WTC11 (cell line): ENCODE data around the gene GRAMD4. TPM values are rescaled to one million over a fixed set of nuclear protein-coding genes. Genes with fewer than 3 reads are reported as not detected.

Experiments
- ATAC-seq: fragments of 200-7000 bp; cut with Tn5 transposase; 2 replicates; pipeline ENCODE4 v1.10.0; 2021; ENCODE audit warnings: mild to moderate bottlenecking, moderate library complexity
- CTCF ChIA-PET: fragments of 300-600 bp; sonication (Branson Sonifier 250); formaldehyde crosslinking; loops from one replicate; lab custom pipeline; 2021; ENCODE audit warnings: antibody characterized with exemption; lab: Charles Lee
- POLR2A ChIA-PET: fragments of 350-600 bp; sonication (Branson Sonifier 250); formaldehyde crosslinking; loops from one replicate; lab custom pipeline; 2021; ENCODE audit warnings: antibody characterized with exemption; lab: Charles Lee
- DNase-seq: peaks from one replicate; pipeline ENCODE4 v3.0.0; 2021; ENCODE audit warnings: low spot score
- H3K27ac Mint-ChIP-seq: 2 replicates; pipeline ENCODE4 v1.8.0; 2021; ENCODE audit warnings: mixed read lengths
- H3K27me3 Mint-ChIP-seq: 2 replicates; pipeline ENCODE4 v1.8.0; 2021; ENCODE audit warnings: low read depth, mild to moderate bottlenecking, moderate library complexity, mixed read lengths
- H3K36me3 Mint-ChIP-seq: 2 replicates; pipeline ENCODE4 v1.8.0; 2021; ENCODE audit warnings: mixed read lengths
- H3K4me1 Mint-ChIP-seq: 2 replicates; pipeline ENCODE4 v1.8.0; 2022; ENCODE audit warnings: mixed read lengths
- H3K4me3 Mint-ChIP-seq: 2 replicates; pipeline ENCODE4 v1.8.0; 2021; ENCODE audit warnings: mild to moderate bottlenecking, moderate library complexity, mixed read lengths
- H3K9me3 Mint-ChIP-seq: 2 replicates; pipeline ENCODE4 v1.8.0; 2021; ENCODE audit warnings: mixed read lengths
- ELF4 ChIP-seq: sonication (generic); formaldehyde crosslinking; IDR thresholded peaks from 2 replicates; pipeline ENCODE4 v1.8.1; 2022; ENCODE audit warnings: low read depth, mild to moderate bottlenecking, moderate library complexity, missing genetic modification reagents
- EMX1 ChIP-seq: fragments of 250-450 bp; sonication (Bioruptor Pico); IDR thresholded peaks from 2 replicates; pipeline ENCODE4 v1.8.0; 2021; ENCODE audit warnings: mild to moderate bottlenecking
- ETV6 ChIP-seq: sonication (generic); formaldehyde crosslinking; IDR thresholded peaks from 2 replicates; pipeline ENCODE4 v1.8.1; 2022; ENCODE audit warnings: mild to moderate bottlenecking, missing genetic modification reagents
- HMGA2 ChIP-seq: fragments of 250-450 bp; sonication (Bioruptor Pico); IDR thresholded peaks from 2 replicates; pipeline ENCODE4 v1.4.0; 2021; ENCODE audit warnings: mild to moderate bottlenecking, moderate library complexity
- HMGXB4 ChIP-seq: sonication (generic); formaldehyde crosslinking; IDR thresholded peaks from 2 replicates; pipeline ENCODE4 v1.8.1; 2023; ENCODE audit warnings: mild to moderate bottlenecking, moderate library complexity, missing genetic modification reagents
- JAZF1 ChIP-seq: fragments of 250-450 bp; sonication (Bioruptor Pico); IDR thresholded peaks from 2 replicates; pipeline ENCODE4 v1.9.0; 2021; ENCODE audit warnings: moderate library complexity, mild to moderate bottlenecking, inconsistent platforms
- KAT7 ChIP-seq: sonication (generic); formaldehyde crosslinking; IDR thresholded peaks from 2 replicates; pipeline ENCODE4 v1.8.1; 2023; ENCODE audit warnings: missing genetic modification reagents, mild to moderate bottlenecking, borderline replicate concordance
- MXD4 ChIP-seq: fragments of 250-450 bp; sonication (Bioruptor Pico); IDR thresholded peaks from 2 replicates; pipeline ENCODE4 v1.8.0; 2021; ENCODE audit warnings: mild to moderate bottlenecking, moderate library complexity, borderline replicate concordance
- NFATC4 ChIP-seq: fragments of 250-450 bp; sonication (Bioruptor Pico); IDR thresholded peaks from 2 replicates; pipeline ENCODE4 v1.9.0; 2021; ENCODE audit warnings: mild to moderate bottlenecking
- NFE2L1 ChIP-seq: sonication (generic); formaldehyde crosslinking; IDR thresholded peaks from 2 replicates; pipeline ENCODE4 v1.8.1; 2023; ENCODE audit warnings: missing genetic modification reagents
- SMAD4 ChIP-seq: sonication (generic); formaldehyde crosslinking; IDR thresholded peaks from 2 replicates; pipeline ENCODE4 v1.8.0; 2022; ENCODE audit warnings: mild to moderate bottlenecking, missing genetic modification reagents
- SP1 ChIP-seq: sonication (generic); formaldehyde crosslinking; conservative IDR thresholded peaks from 2 replicates; pipeline ENCODE4 v1.8.1; 2022; ENCODE audit warnings: missing genetic modification reagents
- TEAD1 ChIP-seq: sonication (generic); formaldehyde crosslinking; IDR thresholded peaks from 2 replicates; pipeline ENCODE4 v1.8.0; 2022; ENCODE audit warnings: mild to moderate bottlenecking, missing genetic modification reagents
- USF2 ChIP-seq: sonication (generic); formaldehyde crosslinking; IDR thresholded peaks from 2 replicates; pipeline ENCODE4 v1.8.1; 2023; ENCODE audit warnings: mild to moderate bottlenecking, missing genetic modification reagents, moderate library complexity
- ZNF121 ChIP-seq: sonication (generic); formaldehyde crosslinking; IDR thresholded peaks from 2 replicates; pipeline ENCODE4 v1.8.0; 2023; ENCODE audit warnings: missing genetic modification reagents
- ZNF317 ChIP-seq: sonication (generic); formaldehyde crosslinking; IDR thresholded peaks from 2 replicates; pipeline ENCODE4 v1.8.1; 2023; ENCODE audit warnings: low read depth, mild to moderate bottlenecking, moderate library complexity, missing genetic modification reagents, borderline replicate concordance
- ZNF396 ChIP-seq: fragments of 250-450 bp; sonication (Bioruptor Pico); IDR thresholded peaks from 2 replicates; pipeline ENCODE4 v1.8.0; 2021; ENCODE audit warnings: mild to moderate bottlenecking, moderate library complexity, borderline replicate concordance
- ZNF425 ChIP-seq: fragments of 250-450 bp; sonication (Bioruptor Pico); conservative IDR thresholded peaks from 2 replicates; pipeline ENCODE4 v1.9.0; 2021; ENCODE audit warnings: mild to moderate bottlenecking
- total RNA-seq: library from RNA; stranded (reverse); gene quantifications from 3 replicates; pipeline ENCODE4 v1.2.3, GENCODE V29; 2021
- TF ChIP-seq, protein P1 (sequence below): sonication (generic); formaldehyde crosslinking; IDR thresholded peaks from 2 replicates; pipeline ENCODE4 v1.8.1; 2023; ENCODE audit warnings: mild to moderate bottlenecking, missing genetic modification reagents
- TF ChIP-seq, protein P2 (sequence below): sonication (generic); formaldehyde crosslinking; IDR thresholded peaks from 2 replicates; pipeline ENCODE4 v1.8.0; 2022; ENCODE audit warnings: mild to moderate bottlenecking, missing genetic modification reagents
- TF ChIP-seq, protein P3 (sequence below): sonication (generic); formaldehyde crosslinking; IDR thresholded peaks from 2 replicates; pipeline ENCODE4 v1.8.1; 2022; ENCODE audit warnings: low read depth, missing genetic modification reagents, borderline replicate concordance
- TF ChIP-seq, protein P4 (sequence below): sonication (generic); formaldehyde crosslinking; IDR thresholded peaks from 2 replicates; pipeline ENCODE4 v1.8.0; 2022; ENCODE audit warnings: mild to moderate bottlenecking, missing genetic modification reagents

Gene GRAMD4
- total RNA-seq, 1 experiment from 2014 or later, result 41.0 TPM

- TF ChIP-seq, protein P1, sequence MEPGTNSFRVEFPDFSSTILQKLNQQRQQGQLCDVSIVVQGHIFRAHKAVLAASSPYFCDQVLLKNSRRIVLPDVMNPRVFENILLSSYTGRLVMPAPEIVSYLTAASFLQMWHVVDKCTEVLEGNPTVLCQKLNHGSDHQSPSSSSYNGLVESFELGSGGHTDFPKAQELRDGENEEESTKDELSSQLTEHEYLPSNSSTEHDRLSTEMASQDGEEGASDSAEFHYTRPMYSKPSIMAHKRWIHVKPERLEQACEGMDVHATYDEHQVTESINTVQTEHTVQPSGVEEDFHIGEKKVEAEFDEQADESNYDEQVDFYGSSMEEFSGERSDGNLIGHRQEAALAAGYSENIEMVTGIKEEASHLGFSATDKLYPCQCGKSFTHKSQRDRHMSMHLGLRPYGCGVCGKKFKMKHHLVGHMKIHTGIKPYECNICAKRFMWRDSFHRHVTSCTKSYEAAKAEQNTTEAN (CRISPR knock-in tag), result no peak
- TF ChIP-seq, protein P2, sequence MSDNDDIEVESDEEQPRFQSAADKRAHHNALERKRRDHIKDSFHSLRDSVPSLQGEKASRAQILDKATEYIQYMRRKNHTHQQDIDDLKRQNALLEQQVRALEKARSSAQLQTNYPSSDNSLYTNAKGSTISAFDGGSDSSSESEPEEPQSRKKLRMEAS (CRISPR knock-in tag), result no peak
- TF ChIP-seq SP1 (CRISPR knock-in tag) (no peak), MXD4 (no peak)
Observed at GRCh38 chr22:46598737-46599424, 21.3 kb upstream of the GRAMD4 start (continued).

DNA sequence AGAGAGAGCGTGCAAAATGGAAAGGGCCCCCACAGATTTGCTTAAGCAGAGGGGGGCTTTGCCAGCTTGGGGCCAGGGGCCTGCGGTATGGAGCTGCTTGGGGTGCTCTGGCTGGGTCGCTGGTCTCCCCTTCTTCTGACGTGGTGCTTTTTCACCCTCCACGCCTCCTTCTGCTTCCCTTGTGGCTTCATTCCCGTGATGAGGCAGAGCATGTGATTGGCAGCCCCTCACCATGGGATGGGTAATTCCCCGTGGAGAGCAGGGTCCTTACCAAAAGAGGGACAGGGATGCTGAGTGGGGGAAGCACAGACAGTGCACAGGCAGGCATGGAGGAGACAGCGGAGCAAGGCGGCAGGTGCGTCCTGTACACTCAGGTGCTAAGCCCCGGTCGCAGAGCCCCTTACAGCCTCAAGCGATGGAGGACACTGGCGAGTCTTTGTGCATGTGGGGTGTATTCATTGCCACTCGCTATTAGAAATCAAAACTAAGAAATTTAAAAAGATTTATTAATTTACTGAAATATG lies 19.9 kb upstream of the GRAMD4 start:
- Mint-ChIP-seq H3K4me1 (peaks cover 18% of the 10 kb centered on the region), H3K27ac (no peak overlapping the region), H3K4me3 (no peak overlapping the region), H3K9me3 (peaks cover 3% of the 10 kb centered on the region), H3K36me3 (peaks cover 6% of the 10 kb centered on the region), H3K27me3 (no peaks in the 10 kb centered on the region; the same call in 1 of the 2 replicates)
- DNase-seq, result no peak
- CTCF ChIA-PET, result interaction anchor here (0.9 to 1.7 kb wide), 2 partner anchors 12 to 37 kb away, joined by 4 read pairs; no protein-coding TSS in a partner anchor
- no peak for ATAC-seq
- TF ChIP-seq ZNF317 (CRISPR knock-in tag) (no peak), HMGA2 (CRISPR knock-in tag) (no peak), USF2 (no peak), KAT7 (CRISPR knock-in tag) (no peak), EMX1 (CRISPR knock-in tag) (no peak), ZNF425 (no peak), NFE2L1 (CRISPR knock-in tag) (no peak), HMGXB4 (CRISPR knock-in tag) (no peak), JAZF1 (CRISPR knock-in tag) (no peak), SMAD4 (CRISPR knock-in tag) (no peak), ELF4 (CRISPR knock-in tag) (no peak), MXD4 (no peak), ZNF396 (no peak), ETV6 (no peak), ZNF121 (CRISPR knock-in tag) (no peak), NFATC4 (CRISPR knock-in tag) (no peak), TEAD1 (CRISPR knock-in tag) (no peak)
- TF ChIP-seq, protein P3, sequence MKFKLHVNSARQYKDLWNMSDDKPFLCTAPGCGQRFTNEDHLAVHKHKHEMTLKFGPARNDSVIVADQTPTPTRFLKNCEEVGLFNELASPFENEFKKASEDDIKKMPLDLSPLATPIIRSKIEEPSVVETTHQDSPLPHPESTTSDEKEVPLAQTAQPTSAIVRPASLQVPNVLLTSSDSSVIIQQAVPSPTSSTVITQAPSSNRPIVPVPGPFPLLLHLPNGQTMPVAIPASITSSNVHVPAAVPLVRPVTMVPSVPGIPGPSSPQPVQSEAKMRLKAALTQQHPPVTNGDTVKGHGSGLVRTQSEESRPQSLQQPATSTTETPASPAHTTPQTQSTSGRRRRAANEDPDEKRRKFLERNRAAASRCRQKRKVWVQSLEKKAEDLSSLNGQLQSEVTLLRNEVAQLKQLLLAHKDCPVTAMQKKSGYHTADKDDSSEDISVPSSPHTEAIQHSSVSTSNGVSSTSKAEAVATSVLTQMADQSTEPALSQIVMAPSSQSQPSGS (CRISPR knock-in tag), result no peak
- TF ChIP-seq, protein P1 (CRISPR knock-in tag), result no peak
- TF ChIP-seq, protein P4, sequence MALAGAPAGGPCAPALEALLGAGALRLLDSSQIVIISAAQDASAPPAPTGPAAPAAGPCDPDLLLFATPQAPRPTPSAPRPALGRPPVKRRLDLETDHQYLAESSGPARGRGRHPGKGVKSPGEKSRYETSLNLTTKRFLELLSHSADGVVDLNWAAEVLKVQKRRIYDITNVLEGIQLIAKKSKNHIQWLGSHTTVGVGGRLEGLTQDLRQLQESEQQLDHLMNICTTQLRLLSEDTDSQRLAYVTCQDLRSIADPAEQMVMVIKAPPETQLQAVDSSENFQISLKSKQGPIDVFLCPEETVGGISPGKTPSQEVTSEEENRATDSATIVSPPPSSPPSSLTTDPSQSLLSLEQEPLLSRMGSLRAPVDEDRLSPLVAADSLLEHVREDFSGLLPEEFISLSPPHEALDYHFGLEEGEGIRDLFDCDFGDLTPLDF, result no peak
- POLR2A ChIA-PET, result no interaction called here
